Measurements from ENCODE around the gene ACKR2.

GRCh38 chr3:42887084-42887483 lies 77.8 kb downstream of the ACKR2 start:
- TF ChIP-seq CTCF (IDR thresholded peaks at IDR 0.05): no peak
- TF ChIP-seq POLR2A (IDR thresholded peaks at IDR 0.05): no peak

All from testis (tissue), 2 donors.